HEK293 (cell line): ENCODE results near the gene LAT.
A peak's percentile ranks its signal among the peaks of the same experiment; 100 is the strongest.

Experiments
- CTCF ChIA-PET: fragments of 350-600 bp; formaldehyde crosslinking; extraction: SDS; loops from one replicate; lab custom pipeline; 2021; ENCODE audit warnings: antibody characterized with exemption; lab: Yijun Ruan, JAX
- POLR2A ChIA-PET: fragments of 300-600 bp; formaldehyde crosslinking; extraction: SDS; loops from one replicate; lab custom pipeline; 2020; ENCODE audit warnings: antibody characterized with exemption, inconsistent platforms; lab: Yijun Ruan, JAX
- H3K27ac ChIP-seq: fragments of 200-500 bp; sonication (Bioruptor generic); 2 replicates; pipeline ENCODE4 v1.5.1; 2014; ENCODE audit warnings: low read depth, low read length, control low read depth, inconsistent platforms; ENCODE audit errors: extremely low read depth
- H3K36me3 ChIP-seq, 2 experiments: fragments of 200-500 bp in 1 of 2; sonication (Bioruptor generic) in 1 of 2; 1 replicate in 1 of 2; 2 replicates in 1 of 2; pipeline ENCODE4 v1.5.1; 2014 to 2017; ENCODE audit warnings: inconsistent platforms in 2 of 2, low read length in 2 of 2; ENCODE audit not compliant: control insufficient read depth in 2 of 2, insufficient read depth in 1 of 2
- H3K4me1 ChIP-seq: fragments of 200-500 bp; sonication (Bioruptor generic); 2 replicates; pipeline ENCODE4 v1.5.1; 2014; ENCODE audit warnings: mild to moderate bottlenecking, low read length, inconsistent platforms; ENCODE audit not compliant: control insufficient read depth, insufficient read depth
- H3K4me3 ChIP-seq: 2 replicates; pipeline ENCODE4 v1.5.1; 2011; ENCODE audit warnings: low read depth, mild to moderate bottlenecking, control low read depth, low read length, moderate library complexity
- H3K9me3 ChIP-seq: fragments of 200-500 bp; sonication (Bioruptor generic); 2 replicates; pipeline ENCODE4 v1.5.1; 2014; ENCODE audit warnings: low read depth, low read length, inconsistent platforms; ENCODE audit not compliant: control insufficient read depth, insufficient read depth
- GLIS1 ChIP-seq: fragments of 450-650 bp; formaldehyde crosslinking; IDR thresholded peaks from 2 replicates; pipeline ENCODE4 v1.5.1; 2016; ENCODE audit warnings: missing biosample characterization, missing genetic modification characterization
- KLF7 ChIP-seq: fragments of 450-650 bp; formaldehyde crosslinking; IDR thresholded peaks from 2 replicates; pipeline ENCODE4 v1.5.1; 2016; ENCODE audit warnings: missing biosample characterization, missing genetic modification characterization, borderline replicate concordance
- RBAK ChIP-seq: fragments of 450-650 bp; formaldehyde crosslinking; IDR thresholded peaks from 2 replicates; pipeline ENCODE4 v1.5.1; 2016; ENCODE audit warnings: missing biosample characterization, missing genetic modification characterization
- SCRT1 ChIP-seq: fragments of 450-650 bp; formaldehyde crosslinking; IDR thresholded peaks from 2 replicates; pipeline ENCODE4 v1.5.1; 2016; ENCODE audit warnings: missing biosample characterization, missing genetic modification characterization, borderline replicate concordance
- TCF7L2 ChIP-seq: IDR thresholded peaks from 2 replicates; pipeline ENCODE4 v1.6.1; 2011; ENCODE audit warnings: low read depth, mild to moderate bottlenecking, inconsistent platforms, low read length, moderate library complexity, borderline replicate concordance
- ZBTB21 ChIP-seq: fragments of 450-650 bp; formaldehyde crosslinking; IDR thresholded peaks from 2 replicates; pipeline ENCODE4 v1.5.1; 2017; ENCODE audit warnings: missing biosample characterization, missing genetic modification characterization
- ZEB2 ChIP-seq: fragments of 450-650 bp; formaldehyde crosslinking; IDR thresholded peaks from 2 replicates; pipeline ENCODE4 v1.5.1; 2016; ENCODE audit warnings: missing biosample characterization, missing genetic modification characterization
- ZNF155 ChIP-seq: fragments of 450-650 bp; formaldehyde crosslinking; IDR thresholded peaks from 2 replicates; pipeline ENCODE4 v1.5.1; 2016; ENCODE audit warnings: missing biosample characterization, missing genetic modification characterization
- ZNF157 ChIP-seq: fragments of 450-650 bp; formaldehyde crosslinking; IDR thresholded peaks from 2 replicates; pipeline ENCODE4 v1.5.1; 2016; ENCODE audit warnings: missing biosample characterization, missing genetic modification characterization
- ZNF16 ChIP-seq: fragments of 450-650 bp; formaldehyde crosslinking; IDR thresholded peaks from 2 replicates; pipeline ENCODE4 v1.5.1; 2016; ENCODE audit warnings: low read depth, missing biosample characterization, missing genetic modification characterization
- ZNF2 ChIP-seq: fragments of 450-650 bp; formaldehyde crosslinking; IDR thresholded peaks from 2 replicates; pipeline ENCODE4 v1.5.1; 2016; ENCODE audit warnings: missing biosample characterization, missing genetic modification characterization
- ZNF23 ChIP-seq: fragments of 450-650 bp; formaldehyde crosslinking; IDR thresholded peaks from 2 replicates; pipeline ENCODE4 v1.5.1; 2016; ENCODE audit warnings: missing biosample characterization, missing genetic modification characterization, borderline replicate concordance
- ZNF248 ChIP-seq: fragments of 450-650 bp; formaldehyde crosslinking; IDR thresholded peaks from 2 replicates; pipeline ENCODE4 v1.5.1; 2017; ENCODE audit warnings: missing biosample characterization, missing genetic modification characterization
- ZNF311 ChIP-seq: fragments of 450-650 bp; formaldehyde crosslinking; IDR thresholded peaks from 2 replicates; pipeline ENCODE4 v1.5.1; 2017; ENCODE audit warnings: missing biosample characterization, missing genetic modification characterization, borderline replicate concordance
- ZNF335 ChIP-seq: fragments of 450-650 bp; formaldehyde crosslinking; conservative IDR thresholded peaks from 2 replicates; pipeline ENCODE4 v1.5.1; 2016; ENCODE audit warnings: missing biosample characterization, missing genetic modification characterization
- ZNF404 ChIP-seq: fragments of 450-650 bp; formaldehyde crosslinking; IDR thresholded peaks from 2 replicates; pipeline ENCODE4 v1.5.1; 2017; ENCODE audit warnings: missing biosample characterization, missing genetic modification characterization
- ZNF548 ChIP-seq: fragments of 450-650 bp; formaldehyde crosslinking; IDR thresholded peaks from 2 replicates; pipeline ENCODE4 v1.5.1; 2016; ENCODE audit warnings: missing biosample characterization, missing genetic modification characterization
- ZNF621 ChIP-seq: fragments of 450-650 bp; formaldehyde crosslinking; IDR thresholded peaks from 2 replicates; pipeline ENCODE4 v1.5.1; 2017; ENCODE audit warnings: missing biosample characterization, missing genetic modification characterization
- ZNF664 ChIP-seq: fragments of 450-650 bp; formaldehyde crosslinking; IDR thresholded peaks from 2 replicates; pipeline ENCODE4 v1.5.1; 2016; ENCODE audit warnings: missing biosample characterization, missing genetic modification characterization
- ZNF670 ChIP-seq: fragments of 450-650 bp; formaldehyde crosslinking; IDR thresholded peaks from 2 replicates; pipeline ENCODE4 v1.5.1; 2016; ENCODE audit warnings: missing biosample characterization, missing genetic modification characterization, low read depth
- ZNF837 ChIP-seq: fragments of 450-650 bp; formaldehyde crosslinking; IDR thresholded peaks from 2 replicates; pipeline ENCODE4 v1.5.1; 2016; ENCODE audit warnings: missing biosample characterization, missing genetic modification characterization
- TF ChIP-seq, protein P1 (sequence below): fragments of 450-650 bp; formaldehyde crosslinking; IDR thresholded peaks from 2 replicates; pipeline ENCODE4 v1.5.0; 2017; ENCODE audit warnings: missing biosample characterization, missing genetic modification characterization, borderline replicate concordance
- TF ChIP-seq, protein P2 (sequence below): fragments of 450-650 bp; formaldehyde crosslinking; IDR thresholded peaks from 2 replicates; pipeline ENCODE4 v1.5.1; 2016; ENCODE audit warnings: missing biosample characterization, missing genetic modification characterization, borderline replicate concordance

LAT gene

DNA sequence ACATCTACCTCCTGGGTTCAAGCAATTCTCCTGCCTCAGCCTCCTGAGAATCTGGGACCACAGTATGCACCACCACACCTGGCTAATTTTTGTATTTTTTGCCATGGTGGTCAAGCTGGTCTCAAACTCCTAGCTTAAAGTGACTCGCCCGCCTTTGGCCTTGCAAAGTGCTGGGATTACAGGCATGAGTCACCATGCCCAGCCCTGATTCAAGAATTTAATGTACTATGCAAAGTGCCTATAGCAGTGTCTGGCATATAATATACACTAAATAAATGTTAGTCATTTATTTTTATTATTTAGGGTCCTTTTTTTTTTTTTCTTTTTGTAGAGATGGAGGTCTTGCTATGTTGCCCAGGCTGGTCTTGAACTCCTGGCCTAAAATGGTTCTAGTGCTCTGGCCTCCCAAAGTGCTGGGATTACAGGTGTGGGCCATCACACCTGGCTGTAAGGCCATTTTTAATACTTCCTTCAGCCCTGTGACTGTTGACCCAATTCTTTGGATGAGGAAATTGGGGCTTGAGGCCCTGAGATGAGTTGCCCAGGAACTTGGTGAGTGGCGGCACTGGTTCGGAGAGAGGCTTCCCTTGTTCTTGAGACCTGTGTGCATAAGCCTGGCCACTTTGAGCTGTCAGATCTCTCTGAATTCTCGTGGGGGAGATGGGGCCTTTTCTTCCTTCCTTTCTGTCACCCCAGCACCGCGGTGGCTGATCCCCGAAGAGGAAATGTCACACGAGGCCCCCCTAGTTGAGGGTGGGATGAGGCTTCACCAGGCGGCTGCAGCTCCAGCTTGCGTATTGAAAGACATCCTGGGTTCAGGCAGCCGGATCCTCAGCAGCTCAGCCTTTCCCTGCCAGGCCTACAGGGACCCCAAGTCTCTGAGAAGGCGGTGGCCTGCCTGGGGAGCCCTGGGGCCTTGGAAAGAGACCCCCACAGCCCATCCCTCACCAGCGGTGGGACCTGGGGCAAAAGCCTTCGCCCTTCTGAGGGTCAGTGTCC, 38.7 kb downstream of the LAT start:
- CTCF ChIA-PET, result interaction anchor here (1.1 kb wide), 1 partner anchor 78 kb away, joined by 3 read pairs; no protein-coding TSS in a partner anchor
- no peak overlapping the region for H3K27ac ChIP-seq
- H3K4me3 ChIP-seq, result no peak overlapping the region
- H3K9me3 ChIP-seq, result no peaks in the 10 kb centered on the region
- H3K36me3 ChIP-seq, result no peaks in the 10 kb centered on the region
- H3K4me1 ChIP-seq, result no peaks in the 10 kb centered on the region
- peak; percentile 54; the same call in 1 of the 2 replicates for TF ChIP-seq ZNF664
- no peak for TF ChIP-seq ZNF335
- POLR2A ChIA-PET, result no interaction called here

DNA sequence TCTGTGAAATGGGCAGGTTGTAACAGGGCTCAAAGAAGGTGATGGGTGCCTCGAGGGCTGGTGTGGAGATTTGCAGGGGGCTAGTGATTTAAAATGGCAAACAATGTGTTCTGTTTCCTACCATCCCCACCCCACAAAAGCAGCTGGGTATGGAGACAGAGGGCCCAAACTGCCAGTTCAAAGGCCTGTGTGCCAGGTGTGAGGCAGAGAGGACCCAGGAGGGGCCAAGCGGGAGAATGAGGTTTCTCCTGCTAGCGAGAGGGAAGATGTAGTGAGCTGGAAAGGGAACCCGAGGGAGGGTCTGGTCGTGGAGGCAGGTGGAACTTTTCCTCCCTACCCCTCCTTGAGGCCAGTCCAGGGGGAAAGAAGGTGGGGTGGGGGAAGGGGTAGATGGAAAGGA, 39.4 kb downstream of the LAT start:
- no peaks in the 10 kb centered on the region for H3K36me3 ChIP-seq
- no peaks in the 10 kb centered on the region for H3K9me3 ChIP-seq
- POLR2A ChIA-PET, result no interaction called here
- H3K27ac ChIP-seq, result no peak overlapping the region
- no peaks in the 10 kb centered on the region for H3K4me1 ChIP-seq
- no peak overlapping the region for H3K4me3 ChIP-seq
- CTCF ChIA-PET, result no interaction called here
- no peak for TF ChIP-seq ZNF2 (tag by site-specific recombination)
- TF ChIP-seq, protein P1, sequence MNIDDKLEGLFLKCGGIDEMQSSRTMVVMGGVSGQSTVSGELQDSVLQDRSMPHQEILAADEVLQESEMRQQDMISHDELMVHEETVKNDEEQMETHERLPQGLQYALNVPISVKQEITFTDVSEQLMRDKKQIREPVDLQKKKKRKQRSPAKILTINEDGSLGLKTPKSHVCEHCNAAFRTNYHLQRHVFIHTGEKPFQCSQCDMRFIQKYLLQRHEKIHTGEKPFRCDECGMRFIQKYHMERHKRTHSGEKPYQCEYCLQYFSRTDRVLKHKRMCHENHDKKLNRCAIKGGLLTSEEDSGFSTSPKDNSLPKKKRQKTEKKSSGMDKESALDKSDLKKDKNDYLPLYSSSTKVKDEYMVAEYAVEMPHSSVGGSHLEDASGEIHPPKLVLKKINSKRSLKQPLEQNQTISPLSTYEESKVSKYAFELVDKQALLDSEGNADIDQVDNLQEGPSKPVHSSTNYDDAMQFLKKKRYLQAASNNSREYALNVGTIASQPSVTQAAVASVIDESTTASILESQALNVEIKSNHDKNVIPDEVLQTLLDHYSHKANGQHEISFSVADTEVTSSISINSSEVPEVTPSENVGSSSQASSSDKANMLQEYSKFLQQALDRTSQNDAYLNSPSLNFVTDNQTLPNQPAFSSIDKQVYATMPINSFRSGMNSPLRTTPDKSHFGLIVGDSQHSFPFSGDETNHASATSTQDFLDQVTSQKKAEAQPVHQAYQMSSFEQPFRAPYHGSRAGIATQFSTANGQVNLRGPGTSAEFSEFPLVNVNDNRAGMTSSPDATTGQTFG (tag by site-specific recombination), result no peak
- no peak for TF ChIP-seq ZNF311 (tag by site-specific recombination)
- TF ChIP-seq ZBTB21, result no peak
- TF ChIP-seq RBAK (tag by site-specific recombination), result no peak
- TF ChIP-seq ZNF837, result no peak
- TF ChIP-seq ZNF548 (tag by site-specific recombination), result no peak
- TF ChIP-seq ZNF404 (tag by site-specific recombination), result no peak
- no peak for TF ChIP-seq ZNF157
- no peak for TF ChIP-seq SCRT1 (tag by site-specific recombination)
- no peak for TF ChIP-seq ZNF16 (tag by site-specific recombination)
- no peak for TF ChIP-seq ZNF621 (tag by site-specific recombination)
- no peak for TF ChIP-seq ZNF670 (tag by site-specific recombination)
- TF ChIP-seq ZEB2 (tag by site-specific recombination), result no peak
- no peak for TF ChIP-seq KLF7 (tag by site-specific recombination)
- no peak for TF ChIP-seq ZNF23
- no peak for TF ChIP-seq GLIS1 (tag by site-specific recombination)
- TF ChIP-seq TCF7L2, result no peak
- TF ChIP-seq ZNF248 (tag by site-specific recombination), result no peak
- no peak for TF ChIP-seq ZNF155 (tag by site-specific recombination)

DNA sequence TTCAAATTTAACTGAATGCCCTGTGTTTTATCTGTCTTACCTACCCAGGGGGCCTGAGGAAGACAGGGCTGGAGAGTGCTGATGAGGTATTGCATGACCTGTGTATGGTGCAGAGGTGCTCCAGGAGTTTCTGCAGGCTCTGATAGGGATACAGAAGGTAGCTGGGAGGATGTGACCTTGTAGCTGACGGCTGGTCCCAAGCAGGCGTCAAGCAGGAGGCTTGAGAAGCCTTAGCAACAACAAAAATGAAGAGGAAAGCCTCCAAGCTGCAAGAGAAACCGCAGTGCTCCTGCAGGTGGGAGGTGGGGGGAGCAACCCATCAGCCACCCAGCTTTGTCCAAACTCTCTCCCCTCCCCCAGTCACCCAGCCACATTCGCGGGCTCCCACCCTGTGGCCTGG, 40.4 kb downstream of the LAT start:
- H3K36me3 ChIP-seq, result no peaks in the 10 kb centered on the region
- CTCF ChIA-PET, result no interaction called here
- H3K27ac ChIP-seq, result no peak overlapping the region
- no peaks in the 10 kb centered on the region for H3K9me3 ChIP-seq
- TF ChIP-seq, protein P2, sequence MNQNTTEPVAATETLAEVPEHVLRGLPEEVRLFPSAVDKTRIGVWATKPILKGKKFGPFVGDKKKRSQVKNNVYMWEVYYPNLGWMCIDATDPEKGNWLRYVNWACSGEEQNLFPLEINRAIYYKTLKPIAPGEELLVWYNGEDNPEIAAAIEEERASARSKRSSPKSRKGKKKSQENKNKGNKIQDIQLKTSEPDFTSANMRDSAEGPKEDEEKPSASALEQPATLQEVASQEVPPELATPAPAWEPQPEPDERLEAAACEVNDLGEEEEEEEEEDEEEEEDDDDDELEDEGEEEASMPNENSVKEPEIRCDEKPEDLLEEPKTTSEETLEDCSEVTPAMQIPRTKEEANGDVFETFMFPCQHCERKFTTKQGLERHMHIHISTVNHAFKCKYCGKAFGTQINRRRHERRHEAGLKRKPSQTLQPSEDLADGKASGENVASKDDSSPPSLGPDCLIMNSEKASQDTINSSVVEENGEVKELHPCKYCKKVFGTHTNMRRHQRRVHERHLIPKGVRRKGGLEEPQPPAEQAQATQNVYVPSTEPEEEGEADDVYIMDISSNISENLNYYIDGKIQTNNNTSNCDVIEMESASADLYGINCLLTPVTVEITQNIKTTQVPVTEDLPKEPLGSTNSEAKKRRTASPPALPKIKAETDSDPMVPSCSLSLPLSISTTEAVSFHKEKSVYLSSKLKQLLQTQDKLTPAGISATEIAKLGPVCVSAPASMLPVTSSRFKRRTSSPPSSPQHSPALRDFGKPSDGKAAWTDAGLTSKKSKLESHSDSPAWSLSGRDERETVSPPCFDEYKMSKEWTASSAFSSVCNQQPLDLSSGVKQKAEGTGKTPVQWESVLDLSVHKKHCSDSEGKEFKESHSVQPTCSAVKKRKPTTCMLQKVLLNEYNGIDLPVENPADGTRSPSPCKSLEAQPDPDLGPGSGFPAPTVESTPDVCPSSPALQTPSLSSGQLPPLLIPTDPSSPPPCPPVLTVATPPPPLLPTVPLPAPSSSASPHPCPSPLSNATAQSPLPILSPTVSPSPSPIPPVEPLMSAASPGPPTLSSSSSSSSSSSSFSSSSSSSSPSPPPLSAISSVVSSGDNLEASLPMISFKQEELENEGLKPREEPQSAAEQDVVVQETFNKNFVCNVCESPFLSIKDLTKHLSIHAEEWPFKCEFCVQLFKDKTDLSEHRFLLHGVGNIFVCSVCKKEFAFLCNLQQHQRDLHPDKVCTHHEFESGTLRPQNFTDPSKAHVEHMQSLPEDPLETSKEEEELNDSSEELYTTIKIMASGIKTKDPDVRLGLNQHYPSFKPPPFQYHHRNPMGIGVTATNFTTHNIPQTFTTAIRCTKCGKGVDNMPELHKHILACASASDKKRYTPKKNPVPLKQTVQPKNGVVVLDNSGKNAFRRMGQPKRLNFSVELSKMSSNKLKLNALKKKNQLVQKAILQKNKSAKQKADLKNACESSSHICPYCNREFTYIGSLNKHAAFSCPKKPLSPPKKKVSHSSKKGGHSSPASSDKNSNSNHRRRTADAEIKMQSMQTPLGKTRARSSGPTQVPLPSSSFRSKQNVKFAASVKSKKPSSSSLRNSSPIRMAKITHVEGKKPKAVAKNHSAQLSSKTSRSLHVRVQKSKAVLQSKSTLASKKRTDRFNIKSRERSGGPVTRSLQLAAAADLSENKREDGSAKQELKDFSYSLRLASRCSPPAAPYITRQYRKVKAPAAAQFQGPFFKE, result no peak
- no peak for TF ChIP-seq ZNF16 (tag by site-specific recombination)
- TF ChIP-seq, all 188 proteins: peak for 0
- Histone ChIP-seq H3K4me1 (no peaks in the 10 kb centered on the region), H3K4me3 (no peak overlapping the region)
- POLR2A ChIA-PET, result no interaction called here
